H1 (cell line): ENCODE results near the gene MPIG6B. TPM values are rescaled to one million over a fixed set of nuclear protein-coding genes. Genes with fewer than 3 reads are reported as not detected.

ENCODE experiments used
- FOSL1 ChIP-seq: IDR thresholded peaks from 2 replicates; pipeline ENCODE4 v1.6.1; 2011; ENCODE audit warnings: mild to moderate bottlenecking, low read depth, low read length, moderate library complexity; ENCODE audit not compliant: insufficient read depth
- polyA plus RNA-seq, 7 experiments: library from polyadenylated mRNA; depleted of rRNA in 3 of 7; stranded (reverse) in 5 of 7; unstranded in 2 of 7; fragments of >200 nt in 5 of 7; fragments of 200-250 nt in 2 of 7; gene quantifications; 1 replicate in 5 of 7; 2 replicates in 1 of 7; 4 replicates in 1 of 7; pipeline versions ENCODE4 v1.2.1 to v1.2.3, GENCODE V29; 2011 to 2013; ENCODE audit warnings: missing spikeins in 2 of 7, mixed read lengths in 2 of 7
- total RNA-seq: library from RNA; stranded (reverse); fragmentation: NEBNext Ultra II Directional; extraction: Animal tissue kit (Norgen Biotek cat#: 25700); gene quantifications from 2 replicates; pipeline ENCODE4 v1.2.1, GENCODE V29; 2021

MPIG6B gene
- total and polyA plus RNA-seq, 2 of the 8 experiments (the other 6 are each of a cell fraction or from before 2014, with no cell fraction given): 0.18 TPM; not detected in 1

GRCh38 chr6:31769684-31770371 is 46.7 kb downstream of the MPIG6B start (continued):
- 0 out of 2 replicates have a peak, but pooled peaks have one; percentile 11 for TF ChIP-seq FOSL1
- TF ChIP-seq, all 59 proteins: peak for 6
